Upper lobe of left lung (tissue), 6 donors: ENCODE data around the gene GADD45G. TPM values are rescaled to one million over a fixed set of nuclear protein-coding genes. Genes with fewer than 3 reads are reported as not detected.

ENCODE experiments used
- ATAC-seq, 2 donors: fragments of 200-7000 bp; cut with Tn5 transposase; one replicate each; pipeline ENCODE4 v1.9.1; 2022; ENCODE audit warnings: mild to moderate bottlenecking in 2 of 2, moderate library complexity in 2 of 2; ENCODE audit not compliant: low FRiP score in 2 of 2
- DNase-seq, 2 donors: peaks; one replicate each; pipeline ENCODE4 v3.0.0-alpha.2; 2019 to 2020
- H3K27ac ChIP-seq, 4 donors: fragments of 200-600 bp; sonication (generic); one replicate each; pipeline ENCODE4 v1.5.1; 2016 to 2019
- H3K27me3 ChIP-seq, 4 donors: fragments of 200-600 bp; sonication (generic); one replicate each; pipeline ENCODE4 v1.5.1; 2017 to 2019
- H3K36me3 ChIP-seq, 4 donors: fragments of 200-600 bp; sonication (generic); one replicate each; pipeline ENCODE4 v1.5.1; 2016 to 2019
- H3K4me1 ChIP-seq, 4 donors: fragments of 200-600 bp; sonication (generic); one replicate each; pipeline ENCODE4 v1.5.1; 2018 to 2019
- H3K4me3 ChIP-seq, 4 donors: fragments of 200-600 bp; sonication (generic); one replicate each; pipeline ENCODE4 v1.5.1; 2017 to 2019; ENCODE audit warnings: mild to moderate bottlenecking in 2 of 4, moderate library complexity in 1 of 4
- H3K9me3 ChIP-seq, 4 donors: fragments of 200-600 bp; sonication (generic); one replicate each; pipeline ENCODE4 v1.5.1; 2018 to 2019
- CTCF ChIP-seq, 6 experiments: fragments of 450-650 bp in 4 of 6; fragments of 200-600 bp in 2 of 6; sonication (generic) in 2 of 6; IDR thresholded peaks; one replicate each; pipeline ENCODE4 v1.5.1; 2016 to 2019; ENCODE audit warnings: antibody characterized with exemption in 6 of 6
- EP300 ChIP-seq, 4 donors: sonication (generic); formaldehyde crosslinking; IDR thresholded peaks; one replicate each; pipeline ENCODE4 v1.5.1; 2017; ENCODE audit warnings: antibody characterized with exemption in 4 of 4, control low read depth in 2 of 4
- POLR2A ChIP-seq, 4 donors: fragments of 450-650 bp; IDR thresholded peaks; one replicate each; pipeline ENCODE4 v1.5.1; 2016 to 2017; ENCODE audit warnings: antibody characterized with exemption in 4 of 4, mild to moderate bottlenecking in 2 of 4
- POLR2AphosphoS5 ChIP-seq, 2 donors: sonication (generic); formaldehyde crosslinking; IDR thresholded peaks; one replicate each; pipeline ENCODE4 v1.5.1; 2017; ENCODE audit warnings: antibody characterized with exemption in 2 of 2
- WGBS, 2 donors: methylation state at CpG; one replicate each; pipeline ENCODE4 v1.1.5; 2017 to 2018; 5-methylcytosine and 5-hydroxymethylcytosine counted together
- total RNA-seq, 6 donors: library from RNA; depleted of rRNA in 4 of 6; stranded (reverse); fragments of >200 nt in 4 of 6; gene quantifications; one replicate each; pipeline versions ENCODE4 v1.1.0 to v1.2.1, GENCODE V29; 2016 to 2021
- donor health status: DM: no; HTN: no; CAD: no; lungs with moderate emphysema.
- donor health status: DM: no; HTN: yes; CAD: no; lungs with severe emphysema.

Gene GADD45G
- total RNA-seq, 6 donors from 2014 or later = 12.6 to 46.1 (median 20.1) TPM

GRCh38 chr9:89626741-89627265 is 22.0 kb downstream of the GADD45G start:
- no peak for DNase-seq
- TF ChIP-seq EP300 (IDR thresholded peaks at IDR 0.05) (no peak), CTCF (IDR thresholded peaks at IDR 0.05) (no peak), POLR2A (IDR thresholded peaks at IDR 0.05) (no peak), POLR2AphosphoS5 (IDR thresholded peaks at IDR 0.05) (no peak)
- no peak overlapping the region for H3K27ac ChIP-seq
- no peaks in the 10 kb centered on the region for H3K36me3 ChIP-seq
- H3K9me3 ChIP-seq = no peaks in the 10 kb centered on the region
- no peaks in the 10 kb centered on the region for H3K27me3 ChIP-seq
- H3K4me1 ChIP-seq = peaks cover 15 to 27% (median 22%) of the 10 kb centered on the region in 4 donors
- ATAC-seq = no peak
- H3K4me3 ChIP-seq = no peak overlapping the region
- 81 to 87% methylated on average over 11 of the region's 11 CpGs for WGBS, 2 donors

GRCh38 chr9:89628601-89629000 is 23.8 kb downstream of the GADD45G start:
- no peaks in the 10 kb centered on the region for H3K9me3 ChIP-seq
- no peak overlapping the region for H3K27ac ChIP-seq
- H3K27me3 ChIP-seq = no peaks in the 10 kb centered on the region
- peaks cover 6 to 30% (median 23%) of the 10 kb centered on the region in 4 donors for H3K4me1 ChIP-seq
- no peak overlapping the region for H3K4me3 ChIP-seq
- H3K36me3 ChIP-seq = no peaks in the 10 kb centered on the region
- DNase-seq (no peak), ATAC-seq (no peak)
- TF ChIP-seq POLR2AphosphoS5 (IDR thresholded peaks at IDR 0.05) = no peak
- TF ChIP-seq POLR2A (IDR thresholded peaks at IDR 0.05) = no peak
- TF ChIP-seq EP300 (IDR thresholded peaks at IDR 0.05) = no peak
- no peak for TF ChIP-seq CTCF (IDR thresholded peaks at IDR 0.05)
- 65 to 74% methylated on average over 2 of the region's 2 CpGs for WGBS, 2 donors

- DNase-seq = no peak
- Histone ChIP-seq H3K4me1 (peaks cover 3 to 23% (median 16%) of the 10 kb centered on the region in 4 donors), H3K9me3 (no peaks in the 10 kb centered on the region), H3K27me3 (no peaks in the 10 kb centered on the region), H3K27ac (no peak overlapping the region), H3K4me3 (no peak overlapping the region), H3K36me3 (no peaks in the 10 kb centered on the region)
- TF ChIP-seq POLR2AphosphoS5 (IDR thresholded peaks at IDR 0.05) (no peak), EP300 (IDR thresholded peaks at IDR 0.05) (no peak), CTCF (IDR thresholded peaks at IDR 0.05) (no peak), POLR2A (IDR thresholded peaks at IDR 0.05) (no peak)
- ATAC-seq = no peak
- WGBS, 2 donors = 77 to 88% methylated on average over 12 of the region's 12 CpGs
These were observed 24.5 kb downstream of the GADD45G start for GRCh38 chr9:89629081-89629976.

- DNase-seq (no peak), ATAC-seq (no peak)
- Histone ChIP-seq H3K27ac (no peak overlapping the region), H3K4me1 (peaks cover 3 to 24% (median 19%) of the 10 kb centered on the region in 4 donors), H3K4me3 (no peak overlapping the region), H3K9me3 (no peaks in the 10 kb centered on the region), H3K27me3 (no peaks in the 10 kb centered on the region), H3K36me3 (no peaks in the 10 kb centered on the region)
- TF ChIP-seq POLR2AphosphoS5 (IDR thresholded peaks at IDR 0.05) (no peak), CTCF (IDR thresholded peaks at IDR 0.05) (no peak), POLR2A (IDR thresholded peaks at IDR 0.05) (no peak), EP300 (IDR thresholded peaks at IDR 0.05) (no peak)
- 71 to 87% methylated on average over 2 to 5 of the region's 5 CpGs for WGBS, 2 donors
These were observed 25.7 kb downstream of the GADD45G start for GRCh38 chr9:89630508-89630907.
